ENCODE measurements around the gene SPACA6.

Gene SPACA6

GRCh38 chr19:51654783-51655182 lies 38.3 kb upstream of the SPACA6 start:
- Histone ChIP-seq H3K79me2 (ENCODE audit: insufficient read depth, low read length) (no peaks in the 10 kb centered on the region), H4K20me1 (ENCODE audit: insufficient read depth, low read length, poor library complexity, severe bottlenecking) (no peaks in the 10 kb centered on the region), H3K9me2 (replicated peaks; ENCODE audit: low read depth, low read length) (no peaks in the 10 kb centered on the region), H3K9ac (ENCODE audit: low read depth, low read length, poor library complexity, severe bottlenecking) (no peak overlapping the region), H3K4me1 (ENCODE audit: insufficient read depth, low read length, poor library complexity, severe bottlenecking) (peaks cover 4% of the 10 kb centered on the region), H3K4me2 (ENCODE audit: low read depth, low read length, poor library complexity, severe bottlenecking) (no peak overlapping the region), H3F3A (ENCODE audit: low read depth) (no peaks in the 10 kb centered on the region), H3K36me3 (ENCODE audit: insufficient read depth, low read length) (no peaks in the 10 kb centered on the region), H3K4me3 (ENCODE audit: low read length, poor library complexity, severe bottlenecking) (no peak overlapping the region), H3K9me3 (ENCODE audit: insufficient read depth, low read depth, low read length) (no peaks in the 10 kb centered on the region), H3K27me3 (ENCODE audit: insufficient read depth, low read length, poor library complexity, severe bottlenecking) (no peaks in the 10 kb centered on the region), H2AFZ (ENCODE audit: low read length) (no peak overlapping the region)
- peak; percentile 47 for TF ChIP-seq CTCF (conservative IDR thresholded peaks at IDR 0.05; ENCODE audit: low read length)
- TF ChIP-seq EZH2phosphoT487 (IDR thresholded peaks at IDR 0.05; ENCODE audit: borderline replicate concordance), result no peak

- H3K36me3 ChIP-seq (ENCODE audit: insufficient read depth, low read length), result no peaks in the 10 kb centered on the region
- H3F3A ChIP-seq (ENCODE audit: low read depth), result no peaks in the 10 kb centered on the region
- no peaks in the 10 kb centered on the region for H3K27me3 ChIP-seq (ENCODE audit: insufficient read depth, low read length, poor library complexity, severe bottlenecking)
- H3K79me2 ChIP-seq (ENCODE audit: insufficient read depth, low read length), result no peaks in the 10 kb centered on the region
- H3K4me3 ChIP-seq (ENCODE audit: low read length, poor library complexity, severe bottlenecking), result no peak overlapping the region
- H3K4me1 ChIP-seq (ENCODE audit: insufficient read depth, low read length, poor library complexity, severe bottlenecking), result peaks cover 4% of the 10 kb centered on the region
- H3K4me2 ChIP-seq (ENCODE audit: low read depth, low read length, poor library complexity, severe bottlenecking), result no peak overlapping the region
- H3K9me3 ChIP-seq (ENCODE audit: insufficient read depth, low read depth, low read length), result no peaks in the 10 kb centered on the region
- no peaks in the 10 kb centered on the region for H4K20me1 ChIP-seq (ENCODE audit: insufficient read depth, low read length, poor library complexity, severe bottlenecking)
- H3K9ac ChIP-seq (ENCODE audit: low read depth, low read length, poor library complexity, severe bottlenecking), result no peak overlapping the region
- no peaks in the 10 kb centered on the region for H3K9me2 ChIP-seq (replicated peaks; ENCODE audit: low read depth, low read length)
- H2AFZ ChIP-seq (ENCODE audit: low read length), result no peak overlapping the region
- peak; percentile 68 for TF ChIP-seq CTCF (conservative IDR thresholded peaks at IDR 0.05; ENCODE audit: low read length)
- no peak for TF ChIP-seq EZH2phosphoT487 (IDR thresholded peaks at IDR 0.05; ENCODE audit: borderline replicate concordance)
These were observed 32.0 kb upstream of the SPACA6 start for GRCh38 chr19:51660975-51661600.

- Histone ChIP-seq H3K9ac (ENCODE audit: low read depth, low read length, poor library complexity, severe bottlenecking) (no peak overlapping the region), H3K36me3 (ENCODE audit: insufficient read depth, low read length) (no peaks in the 10 kb centered on the region), H2AFZ (ENCODE audit: low read length) (no peak overlapping the region), H4K20me1 (ENCODE audit: insufficient read depth, low read length, poor library complexity, severe bottlenecking) (no peaks in the 10 kb centered on the region), H3K9me2 (replicated peaks; ENCODE audit: low read depth, low read length) (no peaks in the 10 kb centered on the region), H3K4me3 (ENCODE audit: low read length, poor library complexity, severe bottlenecking) (no peak overlapping the region), H3K4me1 (ENCODE audit: insufficient read depth, low read length, poor library complexity, severe bottlenecking) (no peaks in the 10 kb centered on the region), H3K27me3 (ENCODE audit: insufficient read depth, low read length, poor library complexity, severe bottlenecking) (no peaks in the 10 kb centered on the region), H3K9me3 (ENCODE audit: insufficient read depth, low read depth, low read length) (no peaks in the 10 kb centered on the region), H3K79me2 (ENCODE audit: insufficient read depth, low read length) (no peaks in the 10 kb centered on the region), H3F3A (ENCODE audit: low read depth) (no peaks in the 10 kb centered on the region), H3K4me2 (ENCODE audit: low read depth, low read length, poor library complexity, severe bottlenecking) (no peak overlapping the region)
- TF ChIP-seq CTCF (conservative IDR thresholded peaks at IDR 0.05; ENCODE audit: low read length) (no peak), EZH2phosphoT487 (IDR thresholded peaks at IDR 0.05; ENCODE audit: borderline replicate concordance) (no peak)
These were observed 29.5 kb upstream of the SPACA6 start for GRCh38 chr19:51663650-51664049.
